H1 (cell line): ENCODE results near the gene CDON. TPM values are rescaled to one million over a fixed set of nuclear protein-coding genes. Genes with fewer than 3 reads are reported as not detected.

ENCODE experiments used
- ATF3 ChIP-seq: IDR thresholded peaks from 2 replicates; pipeline ENCODE4 v1.6.1; 2011; ENCODE audit warnings: low read depth, mild to moderate bottlenecking, low read length; ENCODE audit not compliant: insufficient read depth
- CHD7 ChIP-seq: fragments of 300-600 bp; sonication (generic); IDR thresholded peaks from 2 replicates; pipeline ENCODE4 v1.7.1; 2012; ENCODE audit warnings: low read length, moderate library complexity, mild to moderate bottlenecking, inconsistent platforms; ENCODE audit not compliant: insufficient replicate concordance
- EZH2 ChIP-seq: fragments of 200-600 bp; sonication (generic); IDR thresholded peaks from 2 replicates; pipeline ENCODE4 v1.7.1; 2012; ENCODE audit warnings: low read depth, mild to moderate bottlenecking, moderate library complexity, low read length, inconsistent platforms; ENCODE audit not compliant: severe bottlenecking
- NANOG ChIP-seq: IDR thresholded peaks from 2 replicates; pipeline ENCODE4 v1.6.1; 2011; ENCODE audit warnings: low read length, low read depth, mild to moderate bottlenecking, inconsistent platforms; ENCODE audit not compliant: insufficient read depth, poor library complexity, severe bottlenecking
- NRF1 ChIP-seq: IDR thresholded peaks from 2 replicates; pipeline ENCODE4 v1.6.1; 2011; ENCODE audit warnings: mild to moderate bottlenecking, low read depth, low read length, improper control_type of control experiment
- PHF8 ChIP-seq: fragments of 200-600 bp; sonication (generic); conservative IDR thresholded peaks from 2 replicates; pipeline ENCODE4 v1.7.1; 2012; ENCODE audit warnings: low read depth, mild to moderate bottlenecking, inconsistent platforms, low read length, moderate library complexity
- RFX5 ChIP-seq: IDR thresholded peaks from 2 replicates; pipeline ENCODE4 v1.6.1; 2011; ENCODE audit warnings: low read depth, low read length, improper control_type of control experiment, borderline replicate concordance
- SP1 ChIP-seq: IDR thresholded peaks from 2 replicates; pipeline ENCODE4 v1.6.1; 2011; ENCODE audit warnings: low read depth, low read length
- TCF12 ChIP-seq: IDR thresholded peaks from 2 replicates; pipeline ENCODE4 v1.6.1; 2011; ENCODE audit warnings: low read depth, mild to moderate bottlenecking, low read length
- polyA plus RNA-seq, 7 experiments: library from polyadenylated mRNA; depleted of rRNA in 3 of 7; stranded (reverse) in 5 of 7; unstranded in 2 of 7; fragments of >200 nt in 5 of 7; fragments of 200-250 nt in 2 of 7; gene quantifications; 1 replicate in 5 of 7; 2 replicates in 1 of 7; 4 replicates in 1 of 7; pipeline versions ENCODE4 v1.2.1 to v1.2.3, GENCODE V29; 2011 to 2013; ENCODE audit warnings: missing spikeins in 2 of 7, mixed read lengths in 2 of 7
- total RNA-seq: library from RNA; stranded (reverse); fragmentation: NEBNext Ultra II Directional; extraction: Animal tissue kit (Norgen Biotek cat#: 25700); gene quantifications from 2 replicates; pipeline ENCODE4 v1.2.1, GENCODE V29; 2021

CDON gene
- total and polyA plus RNA-seq, 2 of the 8 experiments (the other 6 are each of a cell fraction or from before 2014, with no cell fraction given) = 11.0 to 32.5 TPM

GRCh38 chr11:126104420-126104819 is 41.8 kb upstream of the CDON start (continued):
- TF ChIP-seq EZH2 = no peak
- no peak for TF ChIP-seq RFX5
- no peak for TF ChIP-seq ATF3
- no peak for TF ChIP-seq PHF8
- TF ChIP-seq NRF1 = no peak
- TF ChIP-seq SP1 = peak; percentile 35; the same call in 1 of the 2 replicates
- no peak for TF ChIP-seq CHD7
- TF ChIP-seq NANOG = no peak
- peak; percentile 83 for TF ChIP-seq TCF12
